Activated T-cell treated with anti-CD3 and anti-CD28 coated beads, Interleukin-2, amount 50 U/mL, for 48 hours (primary cell): ENCODE data around the gene CPEB3.
A peak's percentile ranks its signal among the peaks of the same experiment; 100 is the strongest.
"Not testable (repeated sequence)": the region's sequence is repeated elsewhere in the genome, so short reads cannot be mapped to it uniquely, and the experiment has no call there.

Source experiments
- DNase-seq, 2 experiments: peaks; one replicate each; pipeline ENCODE4 v3.0.0-alpha.2; 2020

The CPEB3 gene

GRCh38 chr10:92265687-92266258 lies 25.1 kb downstream of the CPEB3 start:
- DNase-seq, result no peak

GRCh38 chr10:92264249-92264648 lies 26.6 kb downstream of the CPEB3 start:
- no peak for DNase-seq

- DNase-seq, result no peak
These were observed 27.5 kb downstream of the CPEB3 start for GRCh38 chr10:92263396-92263795.

GRCh38 chr10:92248566-92248965 lies 42.3 kb downstream of the CPEB3 start:
- DNase-seq, result no peak

GRCh38 chr10:92244796-92245195 lies 46.1 kb downstream of the CPEB3 start:
- no peak for DNase-seq

- peak; percentile 23 to 34 for DNase-seq
These were observed 47.8 kb downstream of the CPEB3 start for GRCh38 chr10:92242910-92243671.

- no peak for DNase-seq
These were observed 48.5 kb downstream of the CPEB3 start for GRCh38 chr10:92242380-92242779.

GRCh38 chr10:92241501-92241900 lies 49.4 kb downstream of the CPEB3 start:
- DNase-seq, result no peak

- DNase-seq, result no peak
These were observed 49.7 kb downstream of the CPEB3 start for GRCh38 chr10:92241158-92241500.

- peak; percentile 33 to 39 for DNase-seq
These were observed 50.4 kb downstream of the CPEB3 start for GRCh38 chr10:92240289-92241157.

- DNase-seq, result peak; percentile 45 to 63
These were observed 51.1 kb downstream of the CPEB3 start for GRCh38 chr10:92239600-92240288.

GRCh38 chr10:92239151-92239599 lies 51.7 kb downstream of the CPEB3 start:
- DNase-seq, result no peak

- no peak for DNase-seq
These were observed 52.2 kb downstream of the CPEB3 start for GRCh38 chr10:92238586-92239098.

- no peak for DNase-seq
These were observed 52.8 kb downstream of the CPEB3 start for GRCh38 chr10:92238054-92238585.

- no peak for DNase-seq
These were observed 59.7 kb downstream of the CPEB3 start for GRCh38 chr10:92231196-92231595.

- DNase-seq, result no peak
These were observed 68.1 kb downstream of the CPEB3 start for GRCh38 chr10:92222603-92223262.

- no peak for DNase-seq
These were observed 71.3 kb downstream of the CPEB3 start for GRCh38 chr10:92219559-92219958.

- DNase-seq, result no peak
These were observed 72.3 kb downstream of the CPEB3 start for GRCh38 chr10:92218569-92218968.

GRCh38 chr10:92216608-92217007 lies 74.3 kb downstream of the CPEB3 start:
- not testable (repeated sequence) for DNase-seq

- not testable (repeated sequence) for DNase-seq
These were observed 75.7 kb downstream of the CPEB3 start for GRCh38 chr10:92215222-92215621.

GRCh38 chr10:92213049-92213448 lies 77.8 kb downstream of the CPEB3 start:
- DNase-seq, result no peak

GRCh38 chr10:92208736-92209135 lies 82.1 kb downstream of the CPEB3 start:
- peak in 1 of 2 experiments; percentile 22 for DNase-seq
